ENCODE data around the gene MIPEP.

DNA sequence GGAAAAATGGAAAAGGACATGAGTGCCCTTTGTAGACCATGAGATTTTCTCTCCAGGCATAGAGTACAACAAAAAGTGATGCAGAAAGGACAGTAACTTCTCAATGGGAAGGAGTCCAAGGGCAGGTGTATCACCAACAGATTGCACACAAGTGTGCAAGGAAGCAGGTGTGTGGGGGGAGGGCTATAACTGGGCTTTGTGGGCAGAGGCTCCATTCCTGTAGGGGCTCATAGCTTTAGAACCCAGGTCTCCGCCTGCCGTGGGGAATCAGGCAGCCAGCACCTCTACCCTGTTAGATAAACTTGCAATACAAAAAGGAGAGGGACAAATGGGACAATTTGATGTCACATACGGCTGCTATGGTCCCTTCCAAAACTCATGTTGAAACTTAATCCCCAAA is 119.8 kb downstream of the MIPEP start:
- TF ChIP-seq, protein P1, sequence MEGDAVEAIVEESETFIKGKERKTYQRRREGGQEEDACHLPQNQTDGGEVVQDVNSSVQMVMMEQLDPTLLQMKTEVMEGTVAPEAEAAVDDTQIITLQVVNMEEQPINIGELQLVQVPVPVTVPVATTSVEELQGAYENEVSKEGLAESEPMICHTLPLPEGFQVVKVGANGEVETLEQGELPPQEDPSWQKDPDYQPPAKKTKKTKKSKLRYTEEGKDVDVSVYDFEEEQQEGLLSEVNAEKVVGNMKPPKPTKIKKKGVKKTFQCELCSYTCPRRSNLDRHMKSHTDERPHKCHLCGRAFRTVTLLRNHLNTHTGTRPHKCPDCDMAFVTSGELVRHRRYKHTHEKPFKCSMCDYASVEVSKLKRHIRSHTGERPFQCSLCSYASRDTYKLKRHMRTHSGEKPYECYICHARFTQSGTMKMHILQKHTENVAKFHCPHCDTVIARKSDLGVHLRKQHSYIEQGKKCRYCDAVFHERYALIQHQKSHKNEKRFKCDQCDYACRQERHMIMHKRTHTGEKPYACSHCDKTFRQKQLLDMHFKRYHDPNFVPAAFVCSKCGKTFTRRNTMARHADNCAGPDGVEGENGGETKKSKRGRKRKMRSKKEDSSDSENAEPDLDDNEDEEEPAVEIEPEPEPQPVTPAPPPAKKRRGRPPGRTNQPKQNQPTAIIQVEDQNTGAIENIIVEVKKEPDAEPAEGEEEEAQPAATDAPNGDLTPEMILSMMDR (IDR thresholded peaks at IDR 0.05): no peak
- TF ChIP-seq POLR2A (IDR thresholded peaks at IDR 0.05): no peak

Data from thyroid gland (tissue), 4 donors.